GM19035 (cell line): ENCODE data around the gene ANKIB1.
"Not testable (repeated sequence)": the region's sequence is repeated elsewhere in the genome, so short reads cannot be mapped to it uniquely, and the experiment has no call there.

Experiments used
- ATAC-seq: cut with Tn5 transposase; IDR thresholded peaks from one replicate; pipeline ENCODE4 v1.9.1; 2021; ENCODE audit not compliant: unreplicated experiment

Gene ANKIB1

DNA sequence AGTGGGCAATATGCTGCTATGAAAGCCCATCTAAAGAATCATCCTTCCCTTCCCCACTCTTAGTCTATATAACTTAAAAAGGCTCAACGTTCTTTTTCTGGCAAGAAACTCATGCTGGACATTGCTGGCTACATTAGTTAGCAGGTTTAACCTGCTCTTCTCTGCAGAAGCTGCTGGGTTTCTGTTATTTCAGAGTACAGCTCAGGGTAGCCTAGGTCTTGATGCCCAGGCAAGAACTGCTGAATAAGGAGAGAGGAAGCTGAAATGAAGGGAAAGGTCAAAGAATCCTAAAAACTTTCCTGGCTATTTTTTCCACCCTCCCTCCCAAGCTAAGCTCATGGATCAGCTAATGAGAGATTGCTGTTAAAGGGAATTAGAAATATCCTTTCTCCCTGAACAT is 79.4 kb downstream of the ANKIB1 start:
- ATAC-seq = no peak

- no peak for ATAC-seq
Measured at GRCh38 chr7:92325858-92326257, 80.1 kb downstream of the ANKIB1 start.

GRCh38 chr7:92330835-92331438 is 85.2 kb downstream of the ANKIB1 start:
- no peak for ATAC-seq

- no peak for ATAC-seq
Measured at GRCh38 chr7:92331508-92331907, 85.7 kb downstream of the ANKIB1 start.

DNA sequence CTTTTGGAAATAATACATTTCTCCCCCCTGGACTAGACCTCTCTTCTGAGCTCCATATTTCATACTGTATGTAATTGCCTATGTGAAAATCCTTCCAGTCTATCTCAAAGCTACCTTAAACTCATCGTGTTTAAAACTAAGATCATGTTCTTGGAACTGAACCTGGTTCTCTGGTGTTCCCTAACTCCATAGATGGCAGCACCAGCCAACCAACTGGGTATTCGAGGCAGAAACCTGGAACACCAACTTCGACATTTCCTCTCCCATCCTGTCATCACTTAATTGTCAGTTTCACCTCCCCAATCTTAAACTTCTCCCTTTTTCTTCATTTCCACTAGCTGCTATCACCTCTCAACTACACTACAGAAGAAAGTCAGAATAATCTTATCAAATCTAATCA is 87.0 kb downstream of the ANKIB1 start:
- ATAC-seq = no peak

DNA sequence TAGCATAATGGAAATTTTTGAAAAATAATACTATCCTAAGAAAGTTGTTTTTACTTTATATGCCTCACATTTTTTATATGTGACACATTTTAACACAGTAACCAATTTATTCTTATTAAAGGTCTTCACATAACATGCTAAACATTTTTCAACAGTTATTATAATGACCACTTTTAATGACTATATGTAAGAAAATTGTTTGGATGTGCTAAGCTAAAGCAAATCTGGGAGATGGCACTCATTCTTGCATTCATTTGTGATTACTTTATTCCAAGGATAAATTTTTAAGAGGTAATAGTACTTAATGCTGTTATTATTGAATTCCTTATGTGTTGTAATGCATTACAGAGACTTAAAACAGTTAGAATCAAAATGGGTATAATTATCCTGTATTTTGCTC is 88.1 kb downstream of the ANKIB1 start:
- ATAC-seq = no peak

DNA sequence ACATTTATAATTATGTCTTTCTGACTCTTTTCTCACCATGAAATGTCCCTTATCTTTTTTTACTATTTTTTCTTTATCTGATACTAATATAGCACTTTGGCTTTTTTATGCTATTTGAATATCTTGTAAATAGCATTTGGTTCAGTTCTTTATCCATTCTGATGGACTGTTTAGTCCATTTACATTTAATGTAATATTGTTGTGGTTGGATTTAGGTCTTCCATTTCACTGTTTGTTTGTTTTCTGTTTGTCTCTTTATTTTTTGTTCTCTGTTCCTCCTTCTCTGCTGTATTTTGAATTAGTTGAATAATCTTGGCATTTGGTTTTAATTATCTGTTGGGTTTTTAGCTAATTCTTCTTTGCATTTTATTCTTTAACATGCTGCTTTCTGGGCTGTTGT is 89.8 kb downstream of the ANKIB1 start:
- no peak for ATAC-seq

GRCh38 chr7:92336662-92337340 is 91.0 kb downstream of the ANKIB1 start:
- ATAC-seq = no peak

- ATAC-seq = no peak
Measured at GRCh38 chr7:92340016-92340415, 94.2 kb downstream of the ANKIB1 start.

- no peak for ATAC-seq
Measured at GRCh38 chr7:92343714-92344113, 97.9 kb downstream of the ANKIB1 start.

DNA sequence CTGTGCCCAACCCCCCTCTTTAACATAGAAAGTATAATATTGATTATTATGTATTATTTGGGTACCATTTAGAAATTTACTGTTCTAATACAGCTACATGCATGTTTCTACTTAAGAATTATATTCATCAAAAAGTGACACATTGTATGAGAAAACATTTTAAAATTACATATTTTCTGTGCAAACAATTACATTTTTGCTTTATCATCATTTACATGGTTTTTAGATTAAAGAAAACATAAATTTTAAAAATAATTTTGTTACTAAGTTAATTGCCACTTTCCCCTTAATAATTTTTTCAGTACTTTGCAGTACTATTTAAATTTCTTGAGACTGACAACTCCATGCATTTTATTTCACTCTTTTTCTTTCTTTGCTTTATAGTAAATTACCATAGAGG is 106.2 kb downstream of the ANKIB1 start:
- no peak for ATAC-seq

GRCh38 chr7:92354214-92354613 is 108.4 kb downstream of the ANKIB1 start:
- no peak for ATAC-seq

- no peak for ATAC-seq
Measured at GRCh38 chr7:92356406-92356805, 110.6 kb downstream of the ANKIB1 start.

- ATAC-seq = no peak
Measured at GRCh38 chr7:92357260-92357659, 111.5 kb downstream of the ANKIB1 start.

- not testable (repeated sequence) for ATAC-seq
Measured at GRCh38 chr7:92359179-92359578, 113.4 kb downstream of the ANKIB1 start.

GRCh38 chr7:92359801-92360200 is 114.0 kb downstream of the ANKIB1 start:
- no peak for ATAC-seq

- no peak for ATAC-seq
Measured at GRCh38 chr7:92360387-92360786, 114.6 kb downstream of the ANKIB1 start.

DNA sequence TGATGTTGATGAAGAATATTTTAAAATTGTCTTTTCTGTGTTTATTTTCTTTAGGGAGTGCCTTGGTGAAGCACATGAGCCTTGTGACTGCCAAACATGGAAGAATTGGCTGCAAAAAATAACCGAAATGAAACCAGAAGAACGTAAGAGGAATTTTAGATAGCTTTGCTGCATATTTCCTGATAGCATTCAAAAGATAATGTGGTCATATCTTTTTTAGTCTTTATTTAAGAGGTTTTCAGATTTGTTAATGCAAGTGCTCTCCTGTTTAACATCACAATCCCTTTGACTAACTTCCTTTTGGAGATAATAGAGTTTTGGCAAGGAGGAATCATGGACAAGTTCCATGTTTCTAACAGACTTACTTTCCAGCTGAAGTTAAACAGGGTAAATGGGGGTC is 116.4 kb downstream of the ANKIB1 start:
- no peak for ATAC-seq

GRCh38 chr7:92366730-92367129 is 121.0 kb downstream of the ANKIB1 start:
- no peak for ATAC-seq

DNA sequence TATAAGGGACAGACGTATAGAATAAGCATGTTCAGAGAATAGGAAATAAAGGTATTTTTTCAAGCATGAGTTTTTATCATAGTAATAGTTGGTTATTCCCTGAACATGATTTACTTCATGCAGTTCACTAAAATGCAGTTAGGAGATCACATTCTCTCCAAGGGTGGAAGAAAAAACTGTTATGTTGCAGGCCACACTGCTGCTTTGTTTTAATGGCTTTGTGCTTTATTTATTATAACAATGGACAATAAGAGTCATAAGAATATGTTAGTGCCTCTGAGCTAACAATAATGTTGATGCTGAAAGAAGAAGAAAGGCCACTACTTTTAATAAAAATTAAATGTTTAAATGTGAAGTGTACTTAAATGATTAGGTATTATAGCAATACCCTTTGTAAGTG is 123.0 kb downstream of the ANKIB1 start:
- no peak for ATAC-seq

DNA sequence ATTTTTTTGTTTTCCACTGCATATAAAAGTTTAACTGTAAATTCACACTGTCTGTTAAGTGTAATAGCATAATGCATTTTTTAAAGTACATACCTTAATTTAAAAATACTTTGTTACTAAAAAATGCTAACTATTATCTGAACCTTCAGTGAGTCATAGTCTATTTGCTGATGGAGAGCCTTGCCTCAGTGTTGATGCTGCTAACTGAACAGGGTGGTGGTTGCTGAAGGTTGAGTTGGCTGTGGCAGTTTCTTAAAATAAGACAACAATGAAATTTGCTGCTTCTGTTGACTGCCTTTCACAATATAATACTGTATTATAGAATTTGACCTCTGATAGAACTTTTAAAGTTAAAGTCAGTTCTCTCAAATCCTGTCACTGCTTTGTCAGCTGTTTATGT is 129.2 kb downstream of the ANKIB1 start:
- no peak for ATAC-seq

- no peak for ATAC-seq
Measured at GRCh38 chr7:92391071-92391470, 145.3 kb downstream of the ANKIB1 start.

- ATAC-seq = no peak
Measured at GRCh38 chr7:92397542-92397941, 151.8 kb downstream of the ANKIB1 start.
